AG04450 (cell line): ENCODE data around the gene ZP1. TPM values are rescaled to one million over a fixed set of nuclear protein-coding genes. Genes with fewer than 3 reads are reported as not detected.

Experiments
- CTCF ChIA-PET: fragments of 300-600, 350-600 bp; formaldehyde crosslinking; extraction: SDS; loops from one replicate; lab custom pipeline; 2022; ENCODE audit warnings: antibody characterized with exemption, inconsistent platforms; lab: Charles Lee
- POLR2A ChIA-PET: fragments of 350-600 bp; formaldehyde crosslinking; extraction: SDS; loops from one replicate; lab custom pipeline; 2021; ENCODE audit warnings: antibody characterized with exemption, inconsistent platforms; lab: Yijun Ruan, JAX
- DNase-seq: peaks from one replicate; pipeline ENCODE4 v3.0.0-alpha.2; 2011; ENCODE audit warnings: low read depth, low spot score
- H3K27ac ChIP-seq: one replicate; pipeline ENCODE4 v1.5.1; 2012; ENCODE audit warnings: low read depth, low read length, control low read depth
- H3K27me3 ChIP-seq: one replicate; pipeline ENCODE4 v1.6.0; 2012; ENCODE audit warnings: low read length; ENCODE audit not compliant: control insufficient read depth, insufficient read depth
- H3K4me3 ChIP-seq: 2 replicates; pipeline ENCODE4 v1.5.1; 2011; ENCODE audit warnings: mild to moderate bottlenecking, low read depth, low read length, control low read depth
- H3K9me3 ChIP-seq: 2 replicates; pipeline ENCODE4 v1.5.1; 2012; ENCODE audit warnings: low read length; ENCODE audit not compliant: control insufficient read depth, insufficient read depth
- CTCF ChIP-seq: IDR thresholded peaks from 2 replicates; pipeline ENCODE4 v1.5.1; 2011; ENCODE audit warnings: low read depth, low read length, control low read depth, inconsistent platforms
- polyA plus RNA-seq: library from polyadenylated mRNA; depleted of rRNA; stranded (reverse); fragments of >200 nt; gene quantifications from 2 replicates; pipeline ENCODE4 v1.2.3, GENCODE V29; 2011

Gene ZP1
- polyA plus RNA-seq, 1 experiment: 0.48 TPM

- POLR2A ChIA-PET: no interaction called here
- Histone ChIP-seq H3K9me3 (no peaks in the 10 kb centered on the region), H3K4me3 (no peak overlapping the region), H3K27ac (no peak overlapping the region), H3K27me3 (peaks cover 21% of the 10 kb centered on the region)
- no peak for TF ChIP-seq CTCF
- CTCF ChIA-PET: interaction anchor here (2.4 to 17.5 kb wide), 2 partner anchors 53 to 65 kb away, joined by 15 to 317 read pairs; no protein-coding TSS in a partner anchor
- no peak for DNase-seq
Measured at GRCh38 chr11:60834742-60835533, 32.4 kb upstream of the ZP1 start.

GRCh38 chr11:60835534-60835846 is 31.9 kb upstream of the ZP1 start:
- POLR2A ChIA-PET: no interaction called here
- H3K9me3 ChIP-seq: no peaks in the 10 kb centered on the region
- H3K4me3 ChIP-seq: no peak overlapping the region
- DNase-seq: no peak
- TF ChIP-seq CTCF: no peak
- H3K27me3 ChIP-seq: peaks cover 19% of the 10 kb centered on the region
- H3K27ac ChIP-seq: no peak overlapping the region
- CTCF ChIA-PET: interaction anchor here (2.4 to 17.5 kb wide), 2 partner anchors 52 to 64 kb away, joined by 15 to 317 read pairs; no protein-coding TSS in a partner anchor

GRCh38 chr11:60836866-60837515 is 30.4 kb upstream of the ZP1 start:
- no peaks in the 10 kb centered on the region; the same call in 1 of the 2 replicates for H3K9me3 ChIP-seq
- ChIA-PET POLR2A (no interaction called here), CTCF (interaction anchor here (1.0 to 17.5 kb wide), 3 partner anchors 51 to 63 kb away, joined by 5 to 317 read pairs (median 5); no protein-coding TSS in a partner anchor)
- H3K4me3 ChIP-seq: no peak overlapping the region
- DNase-seq: no peak
- no peak overlapping the region for H3K27ac ChIP-seq
- peaks cover 15% of the 10 kb centered on the region for H3K27me3 ChIP-seq
- no peak for TF ChIP-seq CTCF

GRCh38 chr11:60838132-60838531 is 29.2 kb upstream of the ZP1 start:
- ChIA-PET POLR2A (no interaction called here), CTCF (interaction anchor here (1.0 to 17.5 kb wide), 3 partner anchors 49 to 62 kb away, joined by 5 to 317 read pairs (median 5); no protein-coding TSS in a partner anchor)
- DNase-seq: no peak
- H3K4me3 ChIP-seq: no peak overlapping the region
- TF ChIP-seq CTCF: no peak
- peaks cover 2% of the 10 kb centered on the region; the same call in 1 of the 2 replicates for H3K9me3 ChIP-seq
- H3K27me3 ChIP-seq: peaks cover 10% of the 10 kb centered on the region
- H3K27ac ChIP-seq: no peak overlapping the region
